OCI-LY3 (cell line): Measurements from ENCODE around the gene OXCT1.

Source experiments
- EZH2phosphoT487 ChIP-seq: fragments of 200-600 bp; shearing (Covaris generic); IDR thresholded peaks from 2 replicates; pipeline ENCODE4 v1.6.1; 2018; ENCODE audit warnings: antibody characterized with exemption, mixed run types, low read depth
- TF ChIP-seq, protein P1 (sequence below): fragments of 200-600, 300-600 bp; sonication (generic); IDR thresholded peaks from 2 replicates; pipeline ENCODE4 v1.5.1; 2014; ENCODE audit warnings: antibody characterized with exemption, low read length, low read depth

DNA sequence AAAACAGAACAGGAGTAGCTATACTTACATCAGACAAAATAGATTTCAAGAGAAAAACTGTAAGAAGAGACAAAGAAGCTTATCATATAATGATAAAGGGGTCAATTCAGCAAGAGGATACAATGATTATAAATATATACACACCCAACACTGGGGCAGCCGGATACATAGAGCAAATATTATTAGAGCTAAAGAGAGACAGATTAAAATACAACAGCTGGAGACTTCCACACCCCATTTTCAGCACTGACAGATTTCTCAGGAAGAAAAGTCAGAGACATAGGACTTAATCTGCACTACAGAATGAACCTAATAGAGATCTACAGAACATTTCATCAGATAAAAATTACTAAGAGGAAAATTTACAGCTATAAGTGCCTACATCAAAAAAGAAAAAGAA lies 35.7 kb downstream of the OXCT1 start:
- TF ChIP-seq, protein P1, sequence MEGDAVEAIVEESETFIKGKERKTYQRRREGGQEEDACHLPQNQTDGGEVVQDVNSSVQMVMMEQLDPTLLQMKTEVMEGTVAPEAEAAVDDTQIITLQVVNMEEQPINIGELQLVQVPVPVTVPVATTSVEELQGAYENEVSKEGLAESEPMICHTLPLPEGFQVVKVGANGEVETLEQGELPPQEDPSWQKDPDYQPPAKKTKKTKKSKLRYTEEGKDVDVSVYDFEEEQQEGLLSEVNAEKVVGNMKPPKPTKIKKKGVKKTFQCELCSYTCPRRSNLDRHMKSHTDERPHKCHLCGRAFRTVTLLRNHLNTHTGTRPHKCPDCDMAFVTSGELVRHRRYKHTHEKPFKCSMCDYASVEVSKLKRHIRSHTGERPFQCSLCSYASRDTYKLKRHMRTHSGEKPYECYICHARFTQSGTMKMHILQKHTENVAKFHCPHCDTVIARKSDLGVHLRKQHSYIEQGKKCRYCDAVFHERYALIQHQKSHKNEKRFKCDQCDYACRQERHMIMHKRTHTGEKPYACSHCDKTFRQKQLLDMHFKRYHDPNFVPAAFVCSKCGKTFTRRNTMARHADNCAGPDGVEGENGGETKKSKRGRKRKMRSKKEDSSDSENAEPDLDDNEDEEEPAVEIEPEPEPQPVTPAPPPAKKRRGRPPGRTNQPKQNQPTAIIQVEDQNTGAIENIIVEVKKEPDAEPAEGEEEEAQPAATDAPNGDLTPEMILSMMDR, result no peak
- TF ChIP-seq EZH2phosphoT487, result no peak
